GM19193 (cell line): Measurements from ENCODE around the gene SRRT.
A peak's percentile ranks its signal among the peaks of the same experiment; 100 is the strongest.

Experiments used
- POLR2A ChIP-seq: IDR thresholded peaks from 4 replicates; pipeline ENCODE4 v1.6.1; 2011; ENCODE audit not compliant: insufficient read depth, insufficient read length; ENCODE audit errors: extremely low read depth

SRRT gene

GRCh38 chr7:100840470-100841100 lies 34.3 kb upstream of the SRRT start:
- TF ChIP-seq POLR2A: no peak

- no peak for TF ChIP-seq POLR2A
These were observed 27.5 kb upstream of the SRRT start for GRCh38 chr7:100847360-100847759.

GRCh38 chr7:100852048-100852872 lies 22.6 kb upstream of the SRRT start, which contains the start of gene SLC12A9:
TSS of gene SLC12A9 (plus strand) at chr7:100852713. CDS start at chr7:100854198, 1,485 bp downstream.
- TF ChIP-seq POLR2A: peak; percentile 64

GRCh38 chr7:100854146-100854895 lies 20.6 kb upstream of the SRRT start:
- no peak for TF ChIP-seq POLR2A

GRCh38 chr7:100855515-100855914 lies 19.4 kb upstream of the SRRT start:
- no peak for TF ChIP-seq POLR2A

GRCh38 chr7:100856871-100857282 lies 18.0 kb upstream of the SRRT start:
- TF ChIP-seq POLR2A: no peak

GRCh38 chr7:100859856-100860255 lies 15.0 kb upstream of the SRRT start:
- no peak for TF ChIP-seq POLR2A

GRCh38 chr7:100860702-100861615 lies 13.9 kb upstream of the SRRT start:
- TF ChIP-seq POLR2A: no peak

- TF ChIP-seq POLR2A: no peak
These were observed 13.3 kb upstream of the SRRT start for GRCh38 chr7:100861616-100861985.

GRCh38 chr7:100863406-100863950 lies 11.4 kb upstream of the SRRT start:
- no peak for TF ChIP-seq POLR2A

- no peak for TF ChIP-seq POLR2A
These were observed 10.5 kb upstream of the SRRT start for GRCh38 chr7:100864263-100864845.

GRCh38 chr7:100865372-100865911 lies 9.5 kb upstream of the SRRT start:
- TF ChIP-seq POLR2A: no peak

- TF ChIP-seq POLR2A: no peak
These were observed 8.8 kb upstream of the SRRT start for GRCh38 chr7:100865938-100866728.

- no peak for TF ChIP-seq POLR2A
These were observed 8.2 kb upstream of the SRRT start for GRCh38 chr7:100866729-100867039.
